ENCODE results near the gene TGM5.
"Not testable (repeated sequence)": the region's sequence is repeated elsewhere in the genome, so short reads cannot be mapped to it uniquely, and the experiment has no call there.

TGM5 gene

DNA sequence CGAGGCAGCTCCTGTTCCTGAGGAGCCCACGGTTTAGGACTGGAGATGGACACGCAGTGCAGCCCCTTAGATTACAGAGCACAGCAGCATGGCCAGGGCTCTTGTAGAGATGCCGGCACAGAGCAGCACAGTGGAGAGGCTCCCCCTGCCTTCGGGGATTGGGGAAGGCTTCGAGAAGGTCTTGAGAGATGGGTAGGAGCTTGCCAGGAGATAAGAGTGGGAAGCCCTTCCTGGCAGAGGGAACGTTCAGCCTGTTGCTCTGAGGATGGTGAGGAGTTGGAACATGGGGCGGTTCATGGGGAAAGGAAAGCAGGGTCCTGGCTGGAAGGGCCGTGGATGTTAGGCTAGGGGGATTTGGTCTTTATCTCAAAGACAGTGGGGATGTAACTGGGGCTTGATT, 55.9 kb downstream of the TGM5 start:
- H3K36me3 ChIP-seq (ENCODE audit: insufficient read depth, low read length), result no peaks in the 10 kb centered on the region
- no peak overlapping the region for H3K9ac ChIP-seq (ENCODE audit: low read depth, low read length)
- no peaks in the 10 kb centered on the region for H3K4me1 ChIP-seq (ENCODE audit: control insufficient read depth, insufficient read depth, low read length)
- peaks cover 80% of the 10 kb centered on the region for H3K27me3 ChIP-seq (ENCODE audit: control insufficient read depth, insufficient read depth, low read length)
- no peaks in the 10 kb centered on the region for H3K9me3 ChIP-seq (replicated peaks; ENCODE audit: low read length)
- no peak overlapping the region for H3K4me2 ChIP-seq (ENCODE audit: low read length)
- H3K4me3 ChIP-seq (ENCODE audit: low read length), result no peak overlapping the region

- no peak overlapping the region for H3K4me2 ChIP-seq (ENCODE audit: low read length)
- H3K9me3 ChIP-seq (replicated peaks; ENCODE audit: low read length), result no peaks in the 10 kb centered on the region
- no peaks in the 10 kb centered on the region for H3K36me3 ChIP-seq (ENCODE audit: insufficient read depth, low read length)
- no peaks in the 10 kb centered on the region for H3K4me1 ChIP-seq (ENCODE audit: control insufficient read depth, insufficient read depth, low read length)
- H3K4me3 ChIP-seq (ENCODE audit: low read length), result no peak overlapping the region
- H3K27me3 ChIP-seq (ENCODE audit: control insufficient read depth, insufficient read depth, low read length), result peaks cover 82% of the 10 kb centered on the region
- no peak overlapping the region for H3K9ac ChIP-seq (ENCODE audit: low read depth, low read length)
Observed at GRCh38 chr15:43210172-43210745, 56.5 kb downstream of the TGM5 start.

- Histone ChIP-seq H3K4me2 (ENCODE audit: low read length) (no peak overlapping the region), H3K36me3 (ENCODE audit: insufficient read depth, low read length) (no peaks in the 10 kb centered on the region), H3K27me3 (ENCODE audit: control insufficient read depth, insufficient read depth, low read length) (peaks cover 77% of the 10 kb centered on the region), H3K9me3 (replicated peaks; ENCODE audit: low read length) (no peaks in the 10 kb centered on the region), H3K4me3 (ENCODE audit: low read length) (no peak overlapping the region), H3K9ac (ENCODE audit: low read depth, low read length) (no peak overlapping the region), H3K4me1 (ENCODE audit: control insufficient read depth, insufficient read depth, low read length) (no peaks in the 10 kb centered on the region)
Observed at GRCh38 chr15:43209059-43209824, 57.5 kb downstream of the TGM5 start.

DNA sequence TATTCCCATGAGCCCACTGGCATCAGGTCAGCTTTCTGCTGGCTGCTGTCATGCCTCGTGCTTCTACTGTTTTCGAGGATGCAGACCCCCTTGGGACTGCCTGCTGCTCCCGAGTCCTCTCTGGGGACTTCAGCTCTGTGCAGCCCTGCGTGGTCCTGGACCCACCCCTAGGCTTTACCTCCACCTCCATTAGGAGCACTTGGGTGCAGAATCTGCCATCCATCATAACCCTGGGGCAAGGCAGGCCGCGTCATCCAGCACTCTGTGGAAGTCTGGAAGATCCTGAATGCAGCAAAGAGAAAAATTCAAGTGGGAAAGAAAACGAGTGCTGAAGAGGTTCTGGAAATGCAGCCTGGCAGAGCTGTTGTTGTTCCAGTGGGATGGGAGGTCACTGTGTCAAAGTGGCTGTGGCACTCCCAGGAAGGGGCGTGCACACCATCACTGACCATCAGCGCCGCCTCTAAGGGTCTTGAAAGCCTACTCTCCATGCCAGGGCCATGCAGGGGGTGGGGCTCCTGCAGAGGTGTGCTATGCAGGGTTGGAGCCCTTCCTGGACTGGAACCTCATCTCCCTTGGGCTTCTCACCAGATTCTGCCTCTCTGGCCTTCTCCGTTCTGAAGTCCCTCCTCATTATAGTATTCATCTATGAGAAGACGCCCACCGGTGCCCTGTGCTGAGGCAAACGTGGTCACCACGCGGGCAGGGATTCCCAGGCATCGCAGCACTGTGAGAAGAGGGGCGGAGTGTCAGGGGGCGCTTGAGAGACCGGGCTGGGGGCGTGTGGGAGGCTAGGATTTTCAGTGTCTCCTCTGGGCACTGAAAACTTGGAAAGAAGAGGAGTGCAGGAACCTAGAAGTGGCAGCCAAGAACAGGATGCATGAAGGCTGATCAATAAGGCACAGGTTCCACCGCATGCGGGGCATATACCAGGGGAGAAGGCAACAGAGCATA, 58.4 kb downstream of the TGM5 start:
- H3K36me3 ChIP-seq (ENCODE audit: insufficient read depth, low read length), result no peaks in the 10 kb centered on the region
- H3K4me2 ChIP-seq (ENCODE audit: low read length), result no peak overlapping the region
- peaks cover 69% of the 10 kb centered on the region for H3K27me3 ChIP-seq (ENCODE audit: control insufficient read depth, insufficient read depth, low read length)
- H3K4me1 ChIP-seq (ENCODE audit: control insufficient read depth, insufficient read depth, low read length), result no peaks in the 10 kb centered on the region
- H3K4me3 ChIP-seq (ENCODE audit: low read length), result no peak overlapping the region
- no peaks in the 10 kb centered on the region for H3K9me3 ChIP-seq (replicated peaks; ENCODE audit: low read length)
- no peak overlapping the region for H3K9ac ChIP-seq (ENCODE audit: low read depth, low read length)

- Histone ChIP-seq H3K27me3 (ENCODE audit: control insufficient read depth, insufficient read depth, low read length) (peaks cover 64% of the 10 kb centered on the region), H3K9ac (ENCODE audit: low read depth, low read length) (no peak overlapping the region), H3K4me3 (ENCODE audit: low read length) (no peak overlapping the region)
Observed at GRCh38 chr15:43207024-43207423, 59.7 kb downstream of the TGM5 start.

DNA sequence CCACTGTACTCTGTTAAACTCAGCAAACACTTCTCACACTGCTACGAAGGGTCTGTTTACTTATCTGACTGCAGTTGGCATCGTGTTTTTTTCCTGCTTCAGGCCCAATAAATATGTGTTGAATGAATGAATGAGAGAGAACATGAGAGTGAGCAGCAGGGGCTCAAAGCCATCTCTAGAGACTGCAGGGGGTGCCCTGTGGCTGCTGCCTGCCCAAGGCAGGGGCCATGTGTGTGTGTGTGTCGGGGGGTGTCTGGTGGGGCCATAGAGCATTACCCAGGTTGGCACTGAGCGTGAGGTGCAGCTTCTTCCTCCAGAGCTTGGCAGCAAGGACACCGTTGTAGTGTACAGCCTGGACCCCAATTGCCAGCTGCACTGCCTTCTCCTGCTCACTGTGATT, 60.7 kb downstream of the TGM5 start:
- Histone ChIP-seq H3K4me2 (ENCODE audit: low read length) (no peak overlapping the region), H3K9me3 (replicated peaks; ENCODE audit: low read length) (no peaks in the 10 kb centered on the region), H3K4me3 (ENCODE audit: low read length) (no peak overlapping the region), H3K4me1 (ENCODE audit: control insufficient read depth, insufficient read depth, low read length) (no peaks in the 10 kb centered on the region), H3K36me3 (ENCODE audit: insufficient read depth, low read length) (no peaks in the 10 kb centered on the region), H3K27me3 (ENCODE audit: control insufficient read depth, insufficient read depth, low read length) (peaks cover 66% of the 10 kb centered on the region), H3K9ac (ENCODE audit: low read depth, low read length) (no peak overlapping the region)

More at GRCh38 chr15:43207024-43207423, 59.7 kb downstream of the TGM5 start:
- H3K4me1 ChIP-seq (ENCODE audit: control insufficient read depth, insufficient read depth, low read length), result no peaks in the 10 kb centered on the region
- no peaks in the 10 kb centered on the region for H3K36me3 ChIP-seq (ENCODE audit: insufficient read depth, low read length)
- H3K4me2 ChIP-seq (ENCODE audit: low read length), result no peak overlapping the region
- no peaks in the 10 kb centered on the region for H3K9me3 ChIP-seq (replicated peaks; ENCODE audit: low read length)

- Histone ChIP-seq H3K27me3 (ENCODE audit: control insufficient read depth, insufficient read depth, low read length) (peaks cover 48% of the 10 kb centered on the region), H3K4me3 (ENCODE audit: low read length) (no peak overlapping the region), H3K36me3 (ENCODE audit: insufficient read depth, low read length) (no peaks in the 10 kb centered on the region), H3K4me1 (ENCODE audit: control insufficient read depth, insufficient read depth, low read length) (no peaks in the 10 kb centered on the region), H3K9me3 (replicated peaks; ENCODE audit: low read length) (no peaks in the 10 kb centered on the region), H3K9ac (ENCODE audit: low read depth, low read length) (no peak overlapping the region), H3K4me2 (ENCODE audit: low read length) (no peak overlapping the region)
Observed at GRCh38 chr15:43204016-43204901, 62.5 kb downstream of the TGM5 start.

DNA sequence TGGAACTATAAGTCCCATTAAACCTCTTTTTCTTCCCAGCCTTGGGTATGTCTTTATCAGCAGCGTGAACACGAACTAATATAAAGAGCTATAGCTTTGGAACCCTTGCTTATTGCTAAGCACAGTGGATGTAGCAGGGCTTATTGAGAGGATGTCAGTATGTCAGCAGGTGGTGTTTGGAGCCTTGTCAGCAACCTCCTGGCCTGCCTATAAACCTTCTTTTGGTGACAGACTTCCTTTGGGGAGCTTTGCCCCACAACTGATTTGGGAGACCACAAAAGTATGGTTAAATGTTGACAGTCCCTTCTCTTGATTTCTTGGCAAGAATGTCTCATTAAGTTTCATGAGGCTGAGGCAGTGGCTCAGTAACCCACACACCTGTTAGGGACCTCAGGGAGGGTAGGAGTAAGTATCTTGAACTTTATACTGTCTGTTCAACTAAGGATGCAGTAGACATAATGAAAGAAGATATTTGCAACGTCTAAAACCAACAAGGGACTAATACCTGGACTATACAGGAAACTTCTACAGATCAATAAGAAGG, 66.7 kb downstream of the TGM5 start:
- Histone ChIP-seq H3K4me3 (ENCODE audit: low read length) (no peak overlapping the region), H3K27me3 (ENCODE audit: control insufficient read depth, insufficient read depth, low read length) (peaks cover 12% of the 10 kb centered on the region), H3K9me3 (replicated peaks; ENCODE audit: low read length) (no peaks in the 10 kb centered on the region), H3K36me3 (ENCODE audit: insufficient read depth, low read length) (peaks cover 25% of the 10 kb centered on the region), H3K9ac (ENCODE audit: low read depth, low read length) (no peak overlapping the region), H3K4me2 (ENCODE audit: low read length) (no peak overlapping the region), H3K4me1 (ENCODE audit: control insufficient read depth, insufficient read depth, low read length) (no peaks in the 10 kb centered on the region)

- Histone ChIP-seq H3K36me3 (ENCODE audit: insufficient read depth, low read length) (peaks cover 32% of the 10 kb centered on the region), H3K4me2 (ENCODE audit: low read length) (no peak overlapping the region)
Observed at GRCh38 chr15:43198992-43199391, 67.7 kb downstream of the TGM5 start.

GRCh38 chr15:43198556-43198955, 68.2 kb downstream of the TGM5 start:
- Histone ChIP-seq H3K36me3 (ENCODE audit: insufficient read depth, low read length) (peaks cover 32% of the 10 kb centered on the region), H3K27me3 (ENCODE audit: control insufficient read depth, insufficient read depth, low read length) (peaks cover 12% of the 10 kb centered on the region)
- not testable (repeated sequence) for H3K9me3 ChIP-seq (replicated peaks; ENCODE audit: low read length); H3K9ac ChIP-seq (ENCODE audit: low read depth, low read length); H3K4me3 ChIP-seq (ENCODE audit: low read length); H3K4me1 ChIP-seq (ENCODE audit: control insufficient read depth, insufficient read depth, low read length); H3K4me2 ChIP-seq (ENCODE audit: low read length)

More at GRCh38 chr15:43198992-43199391, 67.7 kb downstream of the TGM5 start:
- Histone ChIP-seq H3K27me3 (ENCODE audit: control insufficient read depth, insufficient read depth, low read length) (peaks cover 12% of the 10 kb centered on the region), H3K4me3 (ENCODE audit: low read length) (no peak overlapping the region), H3K9me3 (replicated peaks; ENCODE audit: low read length) (no peaks in the 10 kb centered on the region), H3K4me1 (ENCODE audit: control insufficient read depth, insufficient read depth, low read length) (no peaks in the 10 kb centered on the region), H3K9ac (ENCODE audit: low read depth, low read length) (no peak overlapping the region)

Measured in skeletal muscle satellite cell (primary cell).